K562 (cell line): ENCODE data around the gene CCN5. TPM values are rescaled to one million over a fixed set of nuclear protein-coding genes. Genes with fewer than 3 reads are reported as not detected.
A peak's percentile ranks its signal among the peaks of the same experiment; 100 is the strongest.

Experiments
- E2F6 ChIP-seq, 2 experiments: IDR thresholded peaks; 2 replicates each; pipeline ENCODE4 v1.6.1; 2011; ENCODE audit warnings: borderline replicate concordance in 1 of 2, control low read depth in 1 of 2, low read depth in 1 of 2, low read length in 1 of 2, mild to moderate bottlenecking in 1 of 2, mixed read lengths in 1 of 2, moderate library complexity in 1 of 2; ENCODE audit not compliant: insufficient read depth in 1 of 2, insufficient read length in 1 of 2, poor library complexity in 1 of 2, severe bottlenecking in 1 of 2; ENCODE audit errors: extremely low read depth in 1 of 2
- MGA ChIP-seq: fragments of 450-650 bp; IDR thresholded peaks from 2 replicates; pipeline ENCODE4 v1.6.1; 2016; ENCODE audit warnings: mild to moderate bottlenecking, moderate library complexity
- MYC ChIP-seq, 2 experiments: fragments of 250-450 bp in 1 of 2; sonication (Bioruptor Pico) in 1 of 2; IDR thresholded peaks; 2 replicates each; pipeline versions ENCODE4 v1.5.1 to v1.6.1; 2012 to 2021; ENCODE audit warnings: low read depth in 2 of 2, borderline replicate concordance in 1 of 2, improper control_type of control experiment in 1 of 2, low read length in 1 of 2, mild to moderate bottlenecking in 1 of 2, moderate library complexity in 1 of 2
- TEAD4 ChIP-seq, 2 experiments: sonication (generic) in 1 of 2; formaldehyde crosslinking in 1 of 2; IDR thresholded peaks; 2 replicates each; pipeline versions ENCODE4 v1.6.1 to v1.8.0; 2012 to 2022; ENCODE audit warnings: borderline replicate concordance in 1 of 2, inconsistent platforms in 1 of 2, low read length in 1 of 2, mild to moderate bottlenecking in 1 of 2, missing genetic modification reagents in 1 of 2
- polyA plus RNA-seq, 8 experiments: library from polyadenylated mRNA; depleted of rRNA in 4 of 8; stranded (reverse) in 5 of 8; unstranded in 3 of 8; fragments of >200 nt; fragmentation: Nextera tagmentation in 2 of 8; fragmentation: Illumina TruSeq in 1 of 8; extraction: Ambion mirVana in 2 of 8; extraction: Trizol in 1 of 8; gene quantifications; 2 replicates each; pipeline versions ENCODE4 v1.2.1 to v1.2.3, GENCODE V29; 2011 to 2014; ENCODE audit warnings: inconsistent platforms in 1 of 8, missing spikeins in 1 of 8
- total RNA-seq, 7 experiments: library from RNA; depleted of rRNA in 6 of 7; stranded (reverse); fragments of >200 nt in 6 of 7; fragmentation: Illumina TruSeq in 2 of 7; extraction: Trizol in 2 of 7; gene quantifications; 2 replicates each; pipeline versions ENCODE4 v1.2.1 to v1.2.3, GENCODE V29; 2011 to 2021; ENCODE audit warnings: low replicate concordance in 1 of 7

Gene CCN5
- total and polyA plus RNA-seq, 9 of the 15 experiments (the other 6 are each of a cell fraction or from before 2014, with no cell fraction given), result not detected

DNA sequence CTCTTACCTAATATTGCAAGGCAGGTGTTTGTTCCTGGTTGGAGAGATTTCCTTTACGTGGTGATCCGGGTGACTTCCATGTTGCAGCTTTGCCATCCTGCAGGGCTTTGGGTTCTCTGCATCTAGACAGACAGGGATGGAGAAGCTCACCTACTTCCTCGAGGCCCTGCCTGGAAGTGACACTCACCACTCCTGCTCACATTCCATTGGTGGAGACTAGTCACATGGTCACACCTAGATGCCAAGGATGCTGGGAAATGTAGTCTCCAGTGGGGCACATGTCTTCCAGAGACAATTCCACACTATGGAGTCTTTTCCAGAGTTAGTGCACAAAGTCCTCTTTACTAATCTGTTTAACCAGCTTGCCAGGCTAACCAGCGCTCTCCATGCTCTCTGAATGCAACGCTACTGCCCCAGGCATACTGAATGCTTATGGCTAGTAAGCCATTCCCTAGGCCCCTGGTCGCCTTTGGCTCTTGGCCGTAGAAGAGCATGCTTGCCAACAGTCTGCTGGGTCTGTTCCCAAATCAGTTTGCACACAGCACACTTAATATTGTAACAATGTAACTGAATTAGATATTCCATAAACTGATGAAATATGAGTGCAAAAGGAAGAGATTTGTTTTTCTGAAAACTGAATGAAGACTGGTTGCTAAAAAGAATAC, 23.8 kb downstream of the CCN5 start (continued):
- TF ChIP-seq MGA, result peak; percentile 24; the same call in 1 of the 2 replicates
- peak; percentile 67 for TF ChIP-seq MYC (IDR thresholded peaks at IDR 0.05; ENCODE audit: low read depth, low read length)
- no peak for TF ChIP-seq MYC (CRISPR knock-in tag; IDR thresholded peaks at IDR 0.05; ENCODE audit: borderline replicate concordance, low read depth)
- TF ChIP-seq E2F6 (IDR thresholded peaks at IDR 0.05; ENCODE audit: borderline replicate concordance in 1 of 2, extremely low read depth in 1 of 2, insufficient read depth in 1 of 2, insufficient read length in 1 of 2, low read depth in 1 of 2, low read length in 1 of 2, poor library complexity in 1 of 2, severe bottlenecking in 1 of 2), result no peak
- peak; percentile 30; the same call in 1 of the 2 replicates for TF ChIP-seq TEAD4 (IDR thresholded peaks at IDR 0.05; ENCODE audit: low read length)
- TF ChIP-seq TEAD4 (CRISPR knock-in tag; IDR thresholded peaks at IDR 0.05; ENCODE audit: borderline replicate concordance), result no peak
